Mesendoderm (in vitro differentiated cells): ENCODE results near the gene BCLAF1.

Source experiments
- DNase-seq: peaks from one replicate; pipeline ENCODE4 v3.0.0; 2013
- H2AK5ac ChIP-seq: 2 replicates; pipeline ENCODE4 v1.6.1; 2013; ENCODE audit warnings: low read length, inconsistent platforms
- H2BK120ac ChIP-seq: 2 replicates; pipeline ENCODE4 v1.6.1; 2013; ENCODE audit warnings: low read depth, mild to moderate bottlenecking, low read length, moderate library complexity, mixed read lengths
- H2BK15ac ChIP-seq: replicated peaks from 2 replicates; pipeline ENCODE4 v1.6.1; 2013; ENCODE audit warnings: low read depth, mild to moderate bottlenecking, moderate library complexity
- H2BK5ac ChIP-seq: 2 replicates; pipeline ENCODE4 v1.6.1; 2013; ENCODE audit warnings: low read length, inconsistent platforms
- H3K18ac ChIP-seq: 2 replicates; pipeline ENCODE4 v1.6.1; 2013; ENCODE audit warnings: mild to moderate bottlenecking, low read length, mixed read lengths
- H3K23ac ChIP-seq: one replicate; pipeline ENCODE4 v1.6.1; 2013; ENCODE audit warnings: low read length
- H3K27ac ChIP-seq: 2 replicates; pipeline ENCODE4 v1.5.1; 2013; ENCODE audit warnings: low read depth, mild to moderate bottlenecking, inconsistent platforms, low read length, moderate library complexity
- H3K27me3 ChIP-seq: 2 replicates; pipeline ENCODE4 v1.6.1; 2013; ENCODE audit warnings: low read length, control low read depth, mild to moderate bottlenecking, inconsistent platforms; ENCODE audit not compliant: insufficient read depth, poor library complexity
- H3K36me3 ChIP-seq: 2 replicates; pipeline ENCODE4 v1.6.1; 2013; ENCODE audit warnings: low read length, inconsistent platforms; ENCODE audit not compliant: control insufficient read depth, insufficient read depth
- H3K4ac ChIP-seq: one replicate; pipeline ENCODE4 v1.6.1; 2013; ENCODE audit warnings: low read depth, mild to moderate bottlenecking, low read length, moderate library complexity
- H3K4me1 ChIP-seq: 2 replicates; pipeline ENCODE4 v1.6.1; 2013; ENCODE audit warnings: low read depth, low read length, inconsistent platforms; ENCODE audit not compliant: control insufficient read depth
- H3K4me2 ChIP-seq: 2 replicates; pipeline ENCODE4 v1.6.1; 2013; ENCODE audit warnings: low read length
- H3K4me3 ChIP-seq: 2 replicates; pipeline ENCODE4 v1.5.1; 2013; ENCODE audit warnings: mild to moderate bottlenecking, low read length
- H3K56ac ChIP-seq: one replicate; pipeline ENCODE4 v1.6.1; 2013; ENCODE audit warnings: low read length
- H3K79me1 ChIP-seq: 2 replicates; pipeline ENCODE4 v1.6.1; 2013; ENCODE audit warnings: low read length, inconsistent platforms
- H3K79me2 ChIP-seq: 2 replicates; pipeline ENCODE4 v1.6.1; 2013; ENCODE audit warnings: mild to moderate bottlenecking, low read length; ENCODE audit not compliant: control insufficient read depth, insufficient read depth
- H3K9ac ChIP-seq: 2 replicates; pipeline ENCODE4 v1.6.1; 2013; ENCODE audit warnings: low read length, inconsistent platforms
- H4K5ac ChIP-seq: one replicate; pipeline ENCODE4 v1.6.1; 2013; ENCODE audit warnings: low read length
- H4K8ac ChIP-seq: one replicate; pipeline ENCODE4 v1.6.1; 2013; ENCODE audit warnings: low read depth, mild to moderate bottlenecking, control low read depth, low read length, moderate library complexity
- WGBS: extraction: QIAGEN DNeasy Blood & Tissue Kit; methylation state at CpG from one replicate; pipeline ENCODE4 v1.1.7; 2013; ENCODE audit warnings: low lambda C conversion rate, missing lambda C conversion rate; ENCODE audit not compliant: insufficient coverage; ENCODE audit errors: extremely low coverage; 5-methylcytosine and 5-hydroxymethylcytosine counted together

The BCLAF1 gene

DNA sequence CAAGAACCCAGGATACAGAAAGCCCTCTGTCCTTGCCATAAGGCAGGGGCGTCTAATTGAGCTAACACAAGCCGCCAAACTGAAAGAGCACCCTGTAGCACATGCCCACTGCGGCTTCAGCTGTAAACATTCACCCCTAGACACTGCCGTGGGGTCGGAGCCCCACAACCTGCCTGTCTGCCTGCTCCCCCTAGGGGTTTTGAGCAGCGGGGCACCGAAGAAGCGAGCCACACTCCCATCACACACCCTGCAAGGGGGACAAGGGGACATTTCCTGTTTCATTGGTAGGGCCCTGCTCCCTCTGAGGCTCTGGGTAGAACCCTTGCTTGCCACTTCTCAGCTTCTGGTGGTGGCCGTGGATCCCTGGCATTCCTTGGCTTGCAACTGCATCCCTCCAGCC is 45.2 kb upstream of the BCLAF1 start:
- WGBS = no CpG with 5 or more reads among the region's 9 CpGs

GRCh38 chr6:136334465-136334846 is 44.8 kb upstream of the BCLAF1 start:
- H2AK5ac ChIP-seq = no peak overlapping the region
- no peak overlapping the region for H2BK15ac ChIP-seq
- H3K23ac ChIP-seq = no peak overlapping the region
- no peak overlapping the region for H3K4me3 ChIP-seq
- no CpG with 5 or more reads among the region's 13 CpGs for WGBS
- no peaks in the 10 kb centered on the region for H3K79me1 ChIP-seq
- no peak overlapping the region for H4K8ac ChIP-seq
- H3K18ac ChIP-seq = no peak overlapping the region
- no peaks in the 10 kb centered on the region for H3K79me2 ChIP-seq
- no peak for DNase-seq
- H4K5ac ChIP-seq = no peak overlapping the region
- H3K4me1 ChIP-seq = no peaks in the 10 kb centered on the region
- no peaks in the 10 kb centered on the region for H3K27me3 ChIP-seq
- no peak overlapping the region for H3K9ac ChIP-seq
- no peak overlapping the region for H3K4me2 ChIP-seq
- no peak overlapping the region for H3K4ac ChIP-seq
- H3K56ac ChIP-seq = no peak overlapping the region
- H3K27ac ChIP-seq = no peak overlapping the region
- no peak overlapping the region for H2BK120ac ChIP-seq
- H2BK5ac ChIP-seq = no peak overlapping the region
- no peaks in the 10 kb centered on the region for H3K36me3 ChIP-seq

More for the DNA sequence above, 45.2 kb upstream of the BCLAF1 start:
- Histone ChIP-seq H3K56ac (no peak overlapping the region), H3K4me1 (no peaks in the 10 kb centered on the region), H3K23ac (no peak overlapping the region), H2BK15ac (no peak overlapping the region), H4K8ac (no peak overlapping the region), H3K4ac (no peak overlapping the region), H3K79me2 (no peaks in the 10 kb centered on the region), H3K9ac (no peak overlapping the region), H2BK120ac (no peak overlapping the region), H3K18ac (no peak overlapping the region), H3K27ac (no peak overlapping the region), H3K27me3 (no peaks in the 10 kb centered on the region), H3K4me2 (no peak overlapping the region), H4K5ac (no peak overlapping the region), H2AK5ac (no peak overlapping the region), H3K36me3 (no peaks in the 10 kb centered on the region), H3K4me3 (no peak overlapping the region), H3K79me1 (no peaks in the 10 kb centered on the region), H2BK5ac (no peak overlapping the region)
- peak; percentile 44 for DNase-seq

DNA sequence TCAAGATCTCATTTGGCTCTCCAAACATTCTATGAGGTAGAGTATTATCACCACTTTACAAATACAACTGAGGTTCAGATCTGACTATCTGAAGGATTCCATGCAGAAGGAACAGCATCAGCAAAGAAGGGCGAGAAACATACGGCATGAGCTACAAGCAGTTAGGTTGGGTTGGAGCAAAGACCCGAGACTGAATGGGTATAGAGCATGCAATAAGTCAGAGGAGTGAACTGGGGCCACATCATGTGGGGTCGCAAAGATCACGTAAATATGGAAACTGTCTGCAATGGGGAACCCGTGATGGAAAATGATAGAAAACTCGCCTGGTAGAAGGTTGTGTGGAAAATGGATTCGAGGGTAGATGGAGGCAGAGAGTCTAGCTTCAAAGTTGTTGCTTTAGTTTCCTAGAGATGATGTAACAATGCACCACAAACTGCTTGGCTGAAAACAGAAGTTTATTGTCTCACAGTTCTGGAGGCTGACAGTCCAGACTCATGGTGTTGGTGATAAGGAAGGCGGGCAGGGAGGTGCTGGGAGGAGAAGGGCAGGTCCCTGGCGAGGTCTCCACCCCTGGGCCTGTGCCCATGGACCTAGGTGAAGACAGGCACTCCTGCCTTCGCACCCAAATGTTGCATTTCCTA is 44.3 kb upstream of the BCLAF1 start:
- Histone ChIP-seq H3K9ac (no peak overlapping the region), H3K56ac (no peak overlapping the region), H4K8ac (no peak overlapping the region), H3K4me3 (no peak overlapping the region), H3K4me2 (no peak overlapping the region), H3K27ac (no peak overlapping the region), H3K79me1 (no peaks in the 10 kb centered on the region), H3K23ac (no peak overlapping the region), H4K5ac (no peak overlapping the region), H3K18ac (no peak overlapping the region), H2AK5ac (no peak overlapping the region), H3K27me3 (no peaks in the 10 kb centered on the region), H2BK5ac (no peak overlapping the region), H2BK120ac (no peak overlapping the region), H3K4me1 (no peaks in the 10 kb centered on the region), H2BK15ac (no peak overlapping the region), H3K79me2 (no peaks in the 10 kb centered on the region), H3K36me3 (no peaks in the 10 kb centered on the region), H3K4ac (no peak overlapping the region)
- WGBS = no CpG with 5 or more reads among the region's 11 CpGs
- DNase-seq = no peak

DNA sequence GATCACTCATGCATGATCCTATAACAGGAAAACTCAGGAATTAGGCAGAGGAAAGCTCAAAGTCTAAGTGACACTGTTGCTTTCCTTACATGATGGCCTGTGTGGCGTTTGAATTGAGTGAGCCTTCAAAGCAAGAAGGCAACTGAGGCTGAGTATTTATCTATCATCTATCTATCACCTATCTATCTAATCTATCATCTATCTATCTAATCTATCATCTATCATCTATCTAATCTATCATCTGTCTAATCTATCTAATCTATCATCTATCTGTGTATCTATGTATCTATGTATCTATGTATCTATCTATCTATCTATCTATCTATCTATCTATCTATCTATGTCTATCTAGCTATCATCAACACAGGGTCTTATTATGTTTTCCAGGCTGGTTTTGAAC is 41.8 kb upstream of the BCLAF1 start:
- Histone ChIP-seq H2BK120ac (no peak overlapping the region), H3K4ac (no peak overlapping the region), H3K4me2 (no peak overlapping the region), H3K79me2 (no peaks in the 10 kb centered on the region), H4K8ac (no peak overlapping the region), H3K27me3 (no peaks in the 10 kb centered on the region), H3K56ac (no peak overlapping the region), H3K9ac (no peak overlapping the region), H3K18ac (no peak overlapping the region), H2BK15ac (no peak overlapping the region), H3K23ac (no peak overlapping the region), H3K36me3 (no peaks in the 10 kb centered on the region), H3K4me3 (no peak overlapping the region), H3K27ac (no peak overlapping the region), H3K4me1 (no peaks in the 10 kb centered on the region), H4K5ac (no peak overlapping the region), H2BK5ac (no peak overlapping the region), H3K79me1 (no peaks in the 10 kb centered on the region), H2AK5ac (no peak overlapping the region)
- DNase-seq = no peak
- WGBS = no CpG with 5 or more reads among the region's 1 CpG

DNA sequence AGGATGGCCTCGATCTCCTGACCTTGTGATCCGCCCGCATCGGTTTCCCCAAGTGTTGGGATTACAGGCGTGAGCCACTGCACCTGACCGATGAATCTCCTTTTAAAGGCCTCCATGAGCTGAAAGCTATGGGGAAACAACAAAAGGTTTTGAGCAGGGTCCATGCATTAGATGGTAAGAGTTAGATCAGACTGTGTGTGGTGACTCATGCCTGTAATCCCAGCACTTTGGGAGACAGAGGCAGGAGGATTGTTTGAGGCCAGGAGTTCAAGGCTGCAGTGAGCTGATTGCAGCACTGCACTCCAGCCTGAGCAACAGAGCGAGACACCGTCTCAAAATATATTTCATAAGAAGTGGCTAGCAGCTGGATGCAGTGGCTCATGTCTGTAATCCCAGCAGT is 41.0 kb upstream of the BCLAF1 start:
- no peak overlapping the region for H4K8ac ChIP-seq
- no peaks in the 10 kb centered on the region for H3K79me2 ChIP-seq
- H3K4me1 ChIP-seq = no peaks in the 10 kb centered on the region
- H3K9ac ChIP-seq = no peak overlapping the region
- DNase-seq = no peak
- no peak overlapping the region for H3K56ac ChIP-seq
- no peaks in the 10 kb centered on the region for H3K27me3 ChIP-seq
- H2BK15ac ChIP-seq = no peak overlapping the region
- no peak overlapping the region for H2AK5ac ChIP-seq
- H3K79me1 ChIP-seq = no peaks in the 10 kb centered on the region
- no peak overlapping the region for H2BK120ac ChIP-seq
- H2BK5ac ChIP-seq = no peak overlapping the region
- H3K4me3 ChIP-seq = no peak overlapping the region
- H3K27ac ChIP-seq = no peak overlapping the region
- no CpG with 5 or more reads among the region's 8 CpGs for WGBS
- no peak overlapping the region for H3K4me2 ChIP-seq
- H3K4ac ChIP-seq = no peak overlapping the region
- H3K18ac ChIP-seq = no peak overlapping the region
- no peaks in the 10 kb centered on the region for H3K36me3 ChIP-seq
- H3K23ac ChIP-seq = no peak overlapping the region
- no peak overlapping the region for H4K5ac ChIP-seq

DNA sequence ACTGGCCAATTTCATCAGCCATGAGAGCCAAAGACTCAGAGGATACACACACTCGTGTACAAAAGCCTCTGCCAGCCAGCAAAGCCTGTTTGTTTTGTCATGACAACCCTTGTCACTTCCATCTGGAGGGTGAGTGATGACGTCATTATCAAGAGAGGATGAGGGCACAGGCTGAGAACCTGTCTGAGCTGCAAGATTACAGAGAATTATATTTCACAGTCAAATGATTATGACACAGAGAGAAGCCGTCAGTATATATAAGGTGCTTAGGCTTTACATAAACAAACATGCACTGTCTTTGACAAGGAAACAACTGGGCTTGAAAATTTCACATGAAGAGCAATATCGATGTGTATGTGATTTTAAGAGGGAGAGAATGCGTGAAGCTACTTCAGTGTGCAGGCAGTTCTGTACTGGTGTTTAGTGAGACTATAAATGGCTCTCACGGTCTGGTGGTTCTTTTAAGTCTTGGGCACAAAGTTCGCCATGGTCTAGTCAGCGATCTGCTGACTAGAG is 36.5 kb upstream of the BCLAF1 start:
- Histone ChIP-seq H3K4me1 (no peaks in the 10 kb centered on the region), H3K56ac (no peak overlapping the region), H4K8ac (no peak overlapping the region), H3K4ac (no peak overlapping the region), H2AK5ac (no peak overlapping the region), H3K23ac (no peak overlapping the region), H3K9ac (no peak overlapping the region), H2BK15ac (no peak overlapping the region), H2BK120ac (no peak overlapping the region), H2BK5ac (no peak overlapping the region), H4K5ac (no peak overlapping the region), H3K79me2 (no peaks in the 10 kb centered on the region), H3K79me1 (no peaks in the 10 kb centered on the region), H3K27me3 (no peaks in the 10 kb centered on the region), H3K4me2 (no peak overlapping the region), H3K4me3 (no peak overlapping the region), H3K36me3 (no peaks in the 10 kb centered on the region), H3K27ac (no peak overlapping the region), H3K18ac (no peak overlapping the region)
- no CpG with 5 or more reads among the region's 8 CpGs for WGBS
- peak; percentile 58 for DNase-seq
